ENCODE data around the gene PPP1R1C. TPM values are rescaled to one million over a fixed set of nuclear protein-coding genes. Genes with fewer than 3 reads are reported as not detected.
A peak's percentile ranks its signal among the peaks of the same experiment; 100 is the strongest.

Gene PPP1R1C
- total RNA-seq, 1 experiment from 2014 or later = 2.8 TPM

- ChIA-PET POLR2A (no interaction called here), CTCF (no interaction called here)
- Mint-ChIP-seq H3K36me3 (ENCODE audit: insufficient read depth, unreplicated experiment) (no peaks in the 10 kb centered on the region), H3K4me1 (ENCODE audit: low read depth, unreplicated experiment) (no peaks in the 10 kb centered on the region), H3K27ac (ENCODE audit: unreplicated experiment) (no peak overlapping the region), H3K4me3 (ENCODE audit: unreplicated experiment) (no peak overlapping the region), H3K9me3 (ENCODE audit: unreplicated experiment) (peaks cover 23% of the 10 kb centered on the region), H3K27me3 (ENCODE audit: insufficient read depth, unreplicated experiment) (peaks cover 7% of the 10 kb centered on the region)
- peak in 1 of 2 experiments; percentile 6 for DNase-seq
- no peak overlapping the region for H3K4me3 ChIP-seq (ENCODE audit: low read depth, low read length)
- H3K27me3 ChIP-seq (replicated peaks; ENCODE audit: control insufficient read depth, insufficient read depth, low read length) = no peaks in the 10 kb centered on the region
- H3K4me1 ChIP-seq = no peaks in the 10 kb centered on the region
- no peak for TF ChIP-seq CTCF (IDR thresholded peaks at IDR 0.05; ENCODE audit: insufficient read depth in 1 of 2, low read depth in 1 of 2, low read length in 1 of 2, severe bottlenecking in 1 of 2, unreplicated experiment in 1 of 2)
- no TSS peak for BruUV-seq (replicated peaks)
- H3K36me3 ChIP-seq (ENCODE audit: control insufficient read depth, insufficient read depth, low read length) = no peaks in the 10 kb centered on the region
- H3K9me3 ChIP-seq = no peaks in the 10 kb centered on the region
- intact Hi-C loops (cut with micrococcal nuclease; ENCODE audit: unreplicated experiment) = no loop called here
Measured at GRCh38 chr2:182014284-182014683, 28.6 kb downstream of the PPP1R1C start.

GRCh38 chr2:182015334-182016109 is 29.9 kb downstream of the PPP1R1C start:
- no peaks in the 10 kb centered on the region for H3K36me3 Mint-ChIP-seq (ENCODE audit: insufficient read depth, unreplicated experiment)
- H3K27me3 ChIP-seq (replicated peaks; ENCODE audit: control insufficient read depth, insufficient read depth, low read length) = no peaks in the 10 kb centered on the region
- intact Hi-C loops (cut with micrococcal nuclease; ENCODE audit: unreplicated experiment) = no loop called here
- peaks cover 4% of the 10 kb centered on the region for H3K4me1 Mint-ChIP-seq (ENCODE audit: low read depth, unreplicated experiment)
- no peaks in the 10 kb centered on the region for H3K36me3 ChIP-seq (ENCODE audit: control insufficient read depth, insufficient read depth, low read length)
- H3K9me3 Mint-ChIP-seq (ENCODE audit: unreplicated experiment) = peaks cover 23% of the 10 kb centered on the region
- DNase-seq = no peak
- no peak overlapping the region for H3K4me3 Mint-ChIP-seq (ENCODE audit: unreplicated experiment)
- no peak overlapping the region for H3K27ac Mint-ChIP-seq (ENCODE audit: unreplicated experiment)
- CTCF ChIA-PET = no interaction called here
- H3K4me1 ChIP-seq = no peaks in the 10 kb centered on the region
- BruUV-seq (replicated peaks) = no TSS peak
- no peak overlapping the region for H3K4me3 ChIP-seq (ENCODE audit: low read depth, low read length)
- TF ChIP-seq CTCF (IDR thresholded peaks at IDR 0.05; ENCODE audit: insufficient read depth in 1 of 2, low read depth in 1 of 2, low read length in 1 of 2, severe bottlenecking in 1 of 2, unreplicated experiment in 1 of 2) = no peak
- H3K9me3 ChIP-seq = no peaks in the 10 kb centered on the region
- POLR2A ChIA-PET = no interaction called here
- H3K27me3 Mint-ChIP-seq (ENCODE audit: insufficient read depth, unreplicated experiment) = peaks cover 7% of the 10 kb centered on the region

- H3K36me3 Mint-ChIP-seq (ENCODE audit: insufficient read depth, unreplicated experiment) = no peaks in the 10 kb centered on the region
- no peak overlapping the region for H3K4me3 Mint-ChIP-seq (ENCODE audit: unreplicated experiment)
- Histone ChIP-seq H3K27me3 (replicated peaks; ENCODE audit: control insufficient read depth, insufficient read depth, low read length) (no peaks in the 10 kb centered on the region), H3K4me1 (no peaks in the 10 kb centered on the region), H3K36me3 (ENCODE audit: control insufficient read depth, insufficient read depth, low read length) (no peaks in the 10 kb centered on the region), H3K9me3 (peaks cover 10% of the 10 kb centered on the region; the same call in 1 of the 2 replicates), H3K4me3 (ENCODE audit: low read depth, low read length) (no peak overlapping the region)
- intact Hi-C loops (cut with micrococcal nuclease; ENCODE audit: unreplicated experiment) = no loop called here
- BruUV-seq (replicated peaks) = no TSS peak
- POLR2A ChIA-PET = no interaction called here
- CTCF ChIA-PET = no interaction called here
- H3K4me1 Mint-ChIP-seq (ENCODE audit: low read depth, unreplicated experiment) = peaks cover 10% of the 10 kb centered on the region
- TF ChIP-seq CTCF (IDR thresholded peaks at IDR 0.05; ENCODE audit: insufficient read depth in 1 of 2, low read depth in 1 of 2, low read length in 1 of 2, severe bottlenecking in 1 of 2, unreplicated experiment in 1 of 2) = no peak
- no peaks in the 10 kb centered on the region for H3K27me3 Mint-ChIP-seq (ENCODE audit: insufficient read depth, unreplicated experiment)
- peaks cover 19% of the 10 kb centered on the region for H3K9me3 Mint-ChIP-seq (ENCODE audit: unreplicated experiment)
- H3K27ac Mint-ChIP-seq (ENCODE audit: unreplicated experiment) = no peak overlapping the region
- DNase-seq = no peak
Measured at GRCh38 chr2:182018218-182018617, 32.6 kb downstream of the PPP1R1C start.

Data from Caco-2 (cell line).